OCI-LY7 (cell line): ENCODE data around the gene AP1M2. TPM values are rescaled to one million over a fixed set of nuclear protein-coding genes. Genes with fewer than 3 reads are reported as not detected.
"Not testable (repeated sequence)": the region's sequence is repeated elsewhere in the genome, so short reads cannot be mapped to it uniquely, and the experiment has no call there.

Source experiments
- BruUV-seq: library from RNA; stranded (reverse); fragments of 400-500 nt; replicated peaks from 2 replicates; lab custom pipeline; 2021; lab: Mats Ljungman, UMichigan
- CTCF ChIA-PET: fragments of 300-600 bp; sonication (Branson Sonifier 250); formaldehyde crosslinking; loops from one replicate; lab custom pipeline; 2022; ENCODE audit warnings: antibody characterized with exemption; ENCODE audit not compliant: unreplicated experiment; lab: Charles Lee
- POLR2A ChIA-PET: fragments of 300-600 bp; sonication (Branson Sonifier 250); formaldehyde crosslinking; loops from one replicate; lab custom pipeline; 2022; ENCODE audit warnings: antibody characterized with exemption; lab: Charles Lee
- DNase-seq: peaks from one replicate; pipeline ENCODE4 v3.0.0-alpha.2; 2015; ENCODE audit warnings: low spot score
- H2AFZ ChIP-seq: fragments of 200-600 bp; sonication (generic), shearing (Covaris generic); 2 replicates; pipeline ENCODE4 v1.6.1; 2014; ENCODE audit warnings: mild to moderate bottlenecking, antibody characterized with exemption, low read length, moderate library complexity
- H3K27ac ChIP-seq: fragments of 200-600 bp; sonication (generic); 2 replicates; pipeline ENCODE4 v1.5.1; 2014; ENCODE audit warnings: mixed run types, low read depth, mild to moderate bottlenecking, moderate library complexity, low read length, inconsistent platforms; ENCODE audit not compliant: poor library complexity, severe bottlenecking
- H3K36me3 ChIP-seq: fragments of 200-600 bp; sonication (generic); 2 replicates; pipeline ENCODE4 v1.6.1; 2014; ENCODE audit warnings: mild to moderate bottlenecking, antibody characterized with exemption, low read length, moderate library complexity, mixed read lengths; ENCODE audit not compliant: insufficient read depth
- H3K4me1 ChIP-seq: fragments of 200-600 bp; sonication (generic); 2 replicates; pipeline ENCODE4 v1.5.1; 2014; ENCODE audit warnings: mild to moderate bottlenecking, low read length; ENCODE audit not compliant: insufficient read depth, poor library complexity, severe bottlenecking
- H3K4me2 ChIP-seq: fragments of 200-600 bp; sonication (generic); 2 replicates; pipeline ENCODE4 v1.6.1; 2014; ENCODE audit warnings: mild to moderate bottlenecking, low read length
- H3K4me3 ChIP-seq: fragments of 200-600 bp; sonication (generic); 2 replicates; pipeline ENCODE4 v1.5.1; 2014; ENCODE audit warnings: mild to moderate bottlenecking, low read depth, low read length; ENCODE audit not compliant: poor library complexity, severe bottlenecking
- H3K79me2 ChIP-seq: fragments of 200-600 bp; sonication (generic); 2 replicates; pipeline ENCODE4 v1.6.1; 2016; ENCODE audit warnings: low read depth, mild to moderate bottlenecking, low read length, moderate library complexity, mixed read lengths; ENCODE audit not compliant: insufficient read depth
- H3K9me2 ChIP-seq: fragments of 200-600 bp; sonication (generic); 2 replicates; pipeline ENCODE4 v1.6.1; 2016; ENCODE audit warnings: mild to moderate bottlenecking, low read length, mixed read lengths; ENCODE audit not compliant: insufficient read depth
- H3K9me3 ChIP-seq: fragments of 200-600 bp; sonication (generic); 2 replicates; pipeline ENCODE4 v1.6.1; 2014; ENCODE audit warnings: mild to moderate bottlenecking, mixed run types, low read length, mixed read lengths
- H4K20me1 ChIP-seq: fragments of 200-600 bp; sonication (generic); 2 replicates; pipeline ENCODE4 v1.6.1; 2014; ENCODE audit warnings: mild to moderate bottlenecking, antibody characterized with exemption, low read length, moderate library complexity, mixed read lengths; ENCODE audit not compliant: insufficient read depth
- EZH2phosphoT487 ChIP-seq: fragments of 200-600 bp; sonication (generic); IDR thresholded peaks from 2 replicates; pipeline ENCODE4 v1.6.1; 2018; ENCODE audit warnings: low read depth, borderline replicate concordance, mild to moderate bottlenecking, mixed run types, antibody characterized with exemption, low read length, moderate library complexity, mixed read lengths
- intact Hi-C: fragments of 100-400 bp; cut with micrococcal nuclease; formaldehyde crosslinking; loops from one replicate; pipeline ENCODE4 v1.10.0; 2022; ENCODE audit not compliant: unreplicated experiment
- total RNA-seq, 2 experiments: library from RNA; depleted of rRNA in 1 of 2; stranded (reverse); fragments of >200 nt in 1 of 2; shearing (Covaris generic) in 1 of 2; gene quantifications; 2 replicates each; pipeline ENCODE4 v1.2.3, GENCODE V29; 2014 to 2022
- TF ChIP-seq, protein P1 (sequence below): fragments of 200-600 bp; sonication (generic); conservative IDR thresholded peaks from 2 replicates; pipeline ENCODE4 v1.5.1; 2014; ENCODE audit warnings: mild to moderate bottlenecking, antibody characterized with exemption, low read length, moderate library complexity, mixed read lengths

AP1M2 gene
- total RNA-seq, 2 experiments from 2014 or later = 0.44 TPM; not detected in 1

DNA sequence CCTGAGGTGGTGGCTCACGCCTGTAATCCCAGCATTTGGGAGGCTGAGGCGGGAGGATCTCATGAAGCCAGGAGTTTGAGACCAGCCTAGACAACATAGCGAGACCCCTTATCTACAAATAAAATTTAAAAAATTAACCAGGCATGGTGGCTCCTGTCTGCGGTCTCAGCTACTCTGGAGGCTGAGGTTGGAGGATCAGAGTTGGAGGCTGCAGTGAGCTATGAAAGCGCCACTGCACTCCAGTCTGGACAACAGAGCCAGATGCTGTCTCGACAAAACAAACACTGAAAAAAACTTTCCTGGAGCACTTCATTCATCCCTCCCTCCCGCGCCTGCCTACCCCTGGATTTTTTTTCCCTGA, 44.1 kb downstream of the AP1M2 start:
- POLR2A ChIA-PET = interaction anchor here (0.6 to 1.3 kb wide), 5 partner anchors 7 to 125 kb away, joined by 3 to 5 read pairs (median 4); no protein-coding TSS in a partner anchor
- no TSS peak for BruUV-seq
- Histone ChIP-seq H3K9me2 (no peaks in the 10 kb centered on the region), H3K9me3 (no peaks in the 10 kb centered on the region), H3K27ac (no peak overlapping the region), H2AFZ (peak overlapping the region; percentile 66; the same call in 1 of the 2 replicates), H3K36me3 (peaks cover 8% of the 10 kb centered on the region), H3K4me2 (peak overlapping the region; percentile 86), H3K4me1 (peaks cover 17% of the 10 kb centered on the region), H3K79me2 (peaks cover 12% of the 10 kb centered on the region; the same call in 1 of the 2 replicates), H4K20me1 (no peaks in the 10 kb centered on the region), H3K4me3 (peak overlapping the region; percentile 96)
- TF ChIP-seq, protein P1, sequence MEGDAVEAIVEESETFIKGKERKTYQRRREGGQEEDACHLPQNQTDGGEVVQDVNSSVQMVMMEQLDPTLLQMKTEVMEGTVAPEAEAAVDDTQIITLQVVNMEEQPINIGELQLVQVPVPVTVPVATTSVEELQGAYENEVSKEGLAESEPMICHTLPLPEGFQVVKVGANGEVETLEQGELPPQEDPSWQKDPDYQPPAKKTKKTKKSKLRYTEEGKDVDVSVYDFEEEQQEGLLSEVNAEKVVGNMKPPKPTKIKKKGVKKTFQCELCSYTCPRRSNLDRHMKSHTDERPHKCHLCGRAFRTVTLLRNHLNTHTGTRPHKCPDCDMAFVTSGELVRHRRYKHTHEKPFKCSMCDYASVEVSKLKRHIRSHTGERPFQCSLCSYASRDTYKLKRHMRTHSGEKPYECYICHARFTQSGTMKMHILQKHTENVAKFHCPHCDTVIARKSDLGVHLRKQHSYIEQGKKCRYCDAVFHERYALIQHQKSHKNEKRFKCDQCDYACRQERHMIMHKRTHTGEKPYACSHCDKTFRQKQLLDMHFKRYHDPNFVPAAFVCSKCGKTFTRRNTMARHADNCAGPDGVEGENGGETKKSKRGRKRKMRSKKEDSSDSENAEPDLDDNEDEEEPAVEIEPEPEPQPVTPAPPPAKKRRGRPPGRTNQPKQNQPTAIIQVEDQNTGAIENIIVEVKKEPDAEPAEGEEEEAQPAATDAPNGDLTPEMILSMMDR = no peak
- no peak for TF ChIP-seq EZH2phosphoT487
- intact Hi-C loops = no loop called here
- CTCF ChIA-PET = no interaction called here
- DNase-seq = peak; percentile 22

GRCh38 chr19:10539016-10539415, 48.1 kb downstream of the AP1M2 start:
- intact Hi-C loops, DNase-seq, H3K4me1 ChIP-seq, H3K27ac ChIP-seq, H3K4me2 ChIP-seq, CTCF ChIA-PET, BruUV-seq, H3K9me2 ChIP-seq, H3K79me2 ChIP-seq, H2AFZ ChIP-seq, H3K4me3 ChIP-seq, H3K9me3 ChIP-seq, H3K36me3 ChIP-seq, H4K20me1 ChIP-seq: not testable (repeated sequence)
- POLR2A ChIA-PET = interaction anchor here (0.6 kb wide), 1 partner anchor 12 kb away, joined by 4 read pairs; no protein-coding TSS in a partner anchor

- H3K4me3 ChIP-seq = no peak overlapping the region
- no peak overlapping the region for H3K27ac ChIP-seq
- no peak overlapping the region for H3K4me2 ChIP-seq
- intact Hi-C loops = no loop called here
- H3K9me2 ChIP-seq = no peaks in the 10 kb centered on the region
- no peak for DNase-seq
- H4K20me1 ChIP-seq = no peaks in the 10 kb centered on the region
- H3K4me1 ChIP-seq = peaks cover 8% of the 10 kb centered on the region
- TF ChIP-seq EZH2phosphoT487 = no peak
- TF ChIP-seq, protein P1 = no peak
- H3K79me2 ChIP-seq = no peaks in the 10 kb centered on the region
- POLR2A ChIA-PET = interaction anchor here (0.6 kb wide), 1 partner anchor 58 kb away, joined by 3 read pairs; no protein-coding TSS in a partner anchor
- CTCF ChIA-PET = no interaction called here
- H3K36me3 ChIP-seq = no peaks in the 10 kb centered on the region
- no peak overlapping the region for H2AFZ ChIP-seq
- H3K9me3 ChIP-seq = no peaks in the 10 kb centered on the region
- no TSS peak for BruUV-seq
These were observed 48.7 kb downstream of the AP1M2 start for GRCh38 chr19:10538204-10538983.
